K562 (cell line): ENCODE measurements around the gene NAA15. TPM values are rescaled to one million over a fixed set of nuclear protein-coding genes. Genes with fewer than 3 reads are reported as not detected.
A peak's percentile ranks its signal among the peaks of the same experiment; 100 is the strongest.

Experiments
- ATAC-seq: fragments of 200-7000 bp; cut with Tn5 transposase; 3 replicates; pipeline ENCODE4 v1.9.1; 2020; ENCODE audit warnings: moderate library complexity
- BruUV-seq: library from RNA; stranded (reverse); fragments of 400-500 nt; replicated peaks from 2 replicates; lab custom pipeline; 2021; lab: Mats Ljungman, UMichigan
- CTCF ChIA-PET: fragments of 300-600 bp; formaldehyde crosslinking; extraction: SDS; loops from one replicate; lab custom pipeline; 2021; ENCODE audit warnings: low intra/inter-chr PET ratio; lab: Yijun Ruan, JAX
- POLR2A ChIA-PET: fragments of 300-600, 350-650 bp; sonication (Branson Sonifier 250); formaldehyde crosslinking; extraction: SDS; loops from one replicate; lab custom pipeline; 2021; ENCODE audit warnings: antibody characterized with exemption, inconsistent platforms; lab: Yijun Ruan, JAX
- DNase-seq, 4 experiments: peaks; one replicate each; pipeline versions ENCODE4 v3.0.0 to v3.0.0-alpha.2; 2011 to 2018; ENCODE audit warnings: low spot score in 3 of 4, mixed read lengths in 3 of 4; ENCODE audit errors: extremely low read depth in 1 of 4
- FAIRE-seq: peaks from 2 replicates; lab custom pipeline; 2011; peaks lifted over from hg19 to GRCh38; lab: Jason Lieb, UNC
- H2AFZ ChIP-seq: 2 replicates; pipeline ENCODE4 v1.6.0; 2011; ENCODE audit warnings: low read depth, low read length, control low read depth, inconsistent platforms
- H3K27ac ChIP-seq: fragments of 200-600 bp; 3 replicates; pipeline ENCODE4 v1.8.0; 2011; ENCODE audit warnings: low read depth, mild to moderate bottlenecking, control low read depth, inconsistent platforms, low read length, moderate library complexity, mixed read lengths; ENCODE audit errors: extremely low read depth
- H3K27me3 ChIP-seq, 2 experiments: fragments of 300-600 bp in 1 of 2; 2 replicates in 1 of 2; 3 replicates in 1 of 2; pipeline versions ENCODE4 v1.6.0 to v1.8.0; 2011; ENCODE audit warnings: inconsistent platforms in 2 of 2, low read length in 2 of 2, mild to moderate bottlenecking in 1 of 2, mixed read lengths in 1 of 2, moderate library complexity in 1 of 2; ENCODE audit not compliant: control insufficient read depth in 2 of 2, insufficient read depth in 2 of 2
- H3K36me3 ChIP-seq: fragments of 300-600 bp; 3 replicates; pipeline ENCODE4 v1.8.0; 2011; ENCODE audit warnings: mild to moderate bottlenecking, low read length, inconsistent platforms; ENCODE audit not compliant: control insufficient read depth, insufficient read depth
- H3K4me1 ChIP-seq, 2 experiments: fragments of 200-600 bp in 1 of 2; replicated peaks in 1 of 2; 2 replicates in 1 of 2; 3 replicates in 1 of 2; pipeline versions ENCODE4 v1.5.1 to v1.8.0; 2011; ENCODE audit warnings: inconsistent platforms in 2 of 2, low read length in 2 of 2, mild to moderate bottlenecking in 1 of 2, mixed read lengths in 1 of 2, moderate library complexity in 1 of 2; ENCODE audit not compliant: control insufficient read depth in 2 of 2, insufficient read depth in 2 of 2
- H3K4me2 ChIP-seq: 2 replicates; pipeline ENCODE4 v1.6.1; 2011; ENCODE audit warnings: low read length, control low read depth, inconsistent platforms, mixed read lengths; ENCODE audit not compliant: insufficient read depth
- H3K4me3 ChIP-seq: fragments of 200-600 bp; sonication (generic), shearing (Covaris generic); 2 replicates; pipeline ENCODE4 v1.5.1; 2016; ENCODE audit warnings: control low read depth, inconsistent platforms
- H3K79me2 ChIP-seq: fragments of 200-600 bp; 3 replicates; pipeline ENCODE4 v1.8.0; 2011; ENCODE audit warnings: low read length, inconsistent platforms; ENCODE audit not compliant: control insufficient read depth, insufficient read depth
- H3K9ac ChIP-seq, 2 experiments: 2 replicates each; pipeline versions ENCODE4 v1.6.0 to v1.6.1; 2011; ENCODE audit warnings: low read depth in 2 of 2, low read length in 2 of 2, control low read depth in 1 of 2, inconsistent platforms in 1 of 2, mild to moderate bottlenecking in 1 of 2, mixed read lengths in 1 of 2; ENCODE audit not compliant: insufficient read depth in 1 of 2
- H3K9me1 ChIP-seq: one replicate; pipeline ENCODE4 v1.6.0; 2011; ENCODE audit warnings: inconsistent platforms, mild to moderate bottlenecking, low read length, moderate library complexity; ENCODE audit not compliant: control insufficient read depth, insufficient read depth
- H3K9me3 ChIP-seq: replicated peaks from 2 replicates; pipeline ENCODE4 v1.5.1; 2011; ENCODE audit warnings: low read depth, low read length, inconsistent platforms; ENCODE audit not compliant: control insufficient read depth, insufficient read depth
- H4K20me1 ChIP-seq: replicated peaks from 2 replicates; pipeline ENCODE4 v1.6.1; 2011; ENCODE audit warnings: low read length, inconsistent platforms, mixed read lengths; ENCODE audit not compliant: control insufficient read depth, insufficient read depth
- ARNT ChIP-seq, 2 experiments: fragments of 450-650 bp; IDR thresholded peaks; 2 replicates each; pipeline ENCODE4 v1.6.1; 2016; ENCODE audit warnings: mild to moderate bottlenecking in 1 of 2
- C11orf30 ChIP-seq: fragments of 450-650 bp; IDR thresholded peaks from 2 replicates; pipeline ENCODE4 v1.6.1; 2016; ENCODE audit warnings: low read depth, mild to moderate bottlenecking
- CBX3 ChIP-seq, 2 experiments: IDR thresholded peaks; 1 replicate in 1 of 2; 2 replicates in 1 of 2; pipeline ENCODE4 v1.6.1; 2012; ENCODE audit warnings: inconsistent platforms in 2 of 2, low read length in 2 of 2, borderline replicate concordance in 1 of 2, control low read depth in 1 of 2
- DPF2 ChIP-seq: fragments of 450-650 bp; IDR thresholded peaks from 2 replicates; pipeline ENCODE4 v1.6.1; 2016
- EHMT2 ChIP-seq: fragments of 450-650 bp; IDR thresholded peaks from 2 replicates; pipeline ENCODE4 v1.6.1; 2018; ENCODE audit warnings: antibody characterized with exemption
- LCOR ChIP-seq: sonication (generic); formaldehyde crosslinking; IDR thresholded peaks from 2 replicates; pipeline ENCODE4 v1.8.0; 2022; ENCODE audit warnings: mild to moderate bottlenecking, missing genetic modification reagents
- MAFF ChIP-seq: IDR thresholded peaks from 2 replicates; pipeline ENCODE4 v1.6.1; 2012; ENCODE audit warnings: low read length, improper control_type of control experiment
- MAFK ChIP-seq: IDR thresholded peaks from 2 replicates; pipeline ENCODE4 v1.6.1; 2011; ENCODE audit warnings: low read length, improper control_type of control experiment
- MEIS2 ChIP-seq: fragments of 450-650 bp; IDR thresholded peaks from 2 replicates; pipeline ENCODE4 v1.6.1; 2014; ENCODE audit warnings: mild to moderate bottlenecking; ENCODE audit not compliant: partially characterized antibody
- MYC ChIP-seq, 2 experiments: fragments of 250-450 bp in 1 of 2; sonication (Bioruptor Pico) in 1 of 2; IDR thresholded peaks; 2 replicates each; pipeline versions ENCODE4 v1.5.1 to v1.6.1; 2012 to 2021; ENCODE audit warnings: low read depth in 2 of 2, borderline replicate concordance in 1 of 2, improper control_type of control experiment in 1 of 2, low read length in 1 of 2, mild to moderate bottlenecking in 1 of 2, moderate library complexity in 1 of 2
- RCOR1 ChIP-seq, 2 experiments: IDR thresholded peaks; 2 replicates each; pipeline ENCODE4 v1.6.1; 2012; ENCODE audit warnings: low read depth in 2 of 2, low read length in 2 of 2, borderline replicate concordance in 1 of 2, improper control_type of control experiment in 1 of 2
- RFX1 ChIP-seq: fragments of 450-650 bp; IDR thresholded peaks from 2 replicates; pipeline ENCODE4 v1.6.1; 2016; ENCODE audit warnings: mild to moderate bottlenecking, moderate library complexity
- TEAD1 ChIP-seq, 2 experiments: fragments of 450-650 bp in 1 of 2; sonication (generic) in 1 of 2; formaldehyde crosslinking; IDR thresholded peaks; 2 replicates each; pipeline versions ENCODE4 v1.4.0 to v1.8.0; 2020 to 2022; ENCODE audit warnings: mild to moderate bottlenecking in 2 of 2, missing genetic modification reagents in 1 of 2
- TSC22D4 ChIP-seq: fragments of 450-650 bp; IDR thresholded peaks from 2 replicates; pipeline ENCODE4 v1.6.1; 2016; ENCODE audit warnings: missing genetic modification characterization, missing biosample characterization, control low read depth
- YY1 ChIP-seq, 3 experiments: IDR thresholded peaks; 2 replicates each; pipeline ENCODE4 v1.6.1; 2011; ENCODE audit warnings: low read length in 2 of 3, mild to moderate bottlenecking in 2 of 3, moderate library complexity in 2 of 3, borderline replicate concordance in 1 of 3, control low read depth in 1 of 3, low read depth in 1 of 3; ENCODE audit not compliant: insufficient read depth in 3 of 3, insufficient replicate concordance in 2 of 3, control insufficient read depth in 1 of 3, insufficient read length in 1 of 3; ENCODE audit errors: extremely low read depth in 1 of 3
- ZBED1 ChIP-seq: IDR thresholded peaks from 2 replicates; pipeline ENCODE4 v1.6.1; 2014
- ZNF316 ChIP-seq: fragments of 450-650 bp; IDR thresholded peaks from 2 replicates; pipeline ENCODE4 v1.6.1; 2016
- WGBS: fragments of 100-300 bp; shearing (Covaris generic); methylation state at CpG from one replicate; pipeline ENCODE4 v1.1.6; 2016; ENCODE audit warnings: low coverage, mixed read lengths; ENCODE audit not compliant: insufficient coverage; ENCODE audit errors: missing lambda C conversion rate; 5-methylcytosine and 5-hydroxymethylcytosine counted together
- in situ Hi-C: fragments of 300-500 bp; cut with MboI; formaldehyde crosslinking; loops from 4 replicates; pipeline ENCODE4 v1.15.0; 2018; ENCODE audit warnings: inconsistent platforms, mixed read lengths
- intact Hi-C: fragments of 100-400 bp; cut with micrococcal nuclease; formaldehyde crosslinking; loops from 2 replicates; pipeline ENCODE4 v1.14.2; 2022
- polyA plus RNA-seq, 8 experiments: library from polyadenylated mRNA; depleted of rRNA in 4 of 8; stranded (reverse) in 5 of 8; unstranded in 3 of 8; fragments of >200 nt; fragmentation: Nextera tagmentation in 2 of 8; fragmentation: Illumina TruSeq in 1 of 8; extraction: Ambion mirVana in 2 of 8; extraction: Trizol in 1 of 8; gene quantifications; 2 replicates each; pipeline versions ENCODE4 v1.2.1 to v1.2.3, GENCODE V29; 2011 to 2014; ENCODE audit warnings: inconsistent platforms in 1 of 8, missing spikeins in 1 of 8
- total RNA-seq, 7 experiments: library from RNA; depleted of rRNA in 6 of 7; stranded (reverse); fragments of >200 nt in 6 of 7; fragmentation: Illumina TruSeq in 2 of 7; extraction: Trizol in 2 of 7; gene quantifications; 2 replicates each; pipeline versions ENCODE4 v1.2.1 to v1.2.3, GENCODE V29; 2011 to 2021; ENCODE audit warnings: low replicate concordance in 1 of 7
- TF ChIP-seq, protein P1 (sequence below): sonication (generic); formaldehyde crosslinking; IDR thresholded peaks from 2 replicates; pipeline ENCODE4 v1.5.0; 2020; ENCODE audit warnings: missing genetic modification reagents
- TF ChIP-seq, protein P2 (sequence below): fragments of 250-450 bp; sonication (Bioruptor Pico); IDR thresholded peaks from 2 replicates; pipeline ENCODE4 v1.5.0; 2021
- TF ChIP-seq, protein P3 (sequence below): fragments of 250-450 bp; sonication (Bioruptor Pico); IDR thresholded peaks from 2 replicates; pipeline ENCODE4 v1.5.0; 2022; ENCODE audit warnings: mild to moderate bottlenecking

Gene NAA15
- total and polyA plus RNA-seq, 9 of the 15 experiments (the other 6 are each of a cell fraction or from before 2014, with no cell fraction given) = 37.8 to 117 (median 63.2) TPM

DNA sequence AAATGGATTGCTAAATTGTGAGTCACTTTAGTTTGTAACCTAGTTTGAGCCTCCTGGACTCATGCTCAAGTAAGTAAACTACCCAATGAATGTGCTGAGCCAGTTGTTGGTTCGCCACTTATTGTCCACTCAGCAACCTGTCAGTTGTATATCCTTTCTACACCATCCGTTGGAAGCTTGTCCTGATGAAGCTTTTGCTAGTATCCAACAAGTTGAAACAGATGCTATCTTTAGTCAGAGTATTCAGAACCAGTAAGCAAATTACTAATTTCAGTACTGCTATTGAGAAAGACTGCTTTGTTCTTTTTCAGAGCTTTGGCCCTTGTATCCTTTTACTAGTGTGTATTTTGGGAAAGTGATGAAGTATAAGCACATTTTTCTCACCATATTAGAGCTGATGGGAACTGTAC is 4.3 kb upstream of the NAA15 start:
- Histone ChIP-seq H4K20me1 (0 out of 2 replicates have a peak, but pooled peaks cover 3% of the 10 kb centered on the region), H3K9me1 (no peaks in the 10 kb centered on the region), H3K9ac (peak overlapping the region in 1 of 2 experiments; percentile 96; a peak in 2 of 4 replicates), H3K9me3 (no peaks in the 10 kb centered on the region), H2AFZ (peak overlapping the region; percentile 49), H3K79me2 (peaks cover 84% of the 10 kb centered on the region), H3K36me3 (peaks cover 26% of the 10 kb centered on the region), H3K4me3 (no peak overlapping the region), H3K4me1 (peaks cover 12 to 14% of the 10 kb centered on the region in 2 experiments; a peak in 4 of 5 replicates), H3K4me2 (peak overlapping the region; percentile 54; the same call in 1 of the 2 replicates), H3K27ac (peak overlapping the region; percentile 90), H3K27me3 (no peaks in the 10 kb centered on the region)
- FAIRE-seq (peak; percentile 80), DNase-seq (peak in 2 of 4 experiments; percentile 20 to 67), ATAC-seq (0 out of 3 replicates have a peak, but pooled peaks have one; percentile 2)
- intact Hi-C loops = loop anchor here (5.0 kb wide), 3 partner anchors 215 to 280 kb away; partner anchors contain the start of gene NOCT
- no TSS peak for BruUV-seq
- in situ Hi-C loops = no loop called here
- ChIA-PET CTCF (no interaction called here), POLR2A (interaction anchor here (0.7 to 1.3 kb wide), 7 partner anchors 109 to 266 kb away, joined by 3 to 6 read pairs (median 3); partner anchors contain the start of gene ELF2)
- WGBS = 18% methylated on average over 2 of the region's 2 CpGs
- TF ChIP-seq RCOR1 (IDR thresholded peaks at IDR 0.05; ENCODE audit: borderline replicate concordance in 1 of 2, low read depth in 2 of 2, low read length in 2 of 2) (peak in 1 of 2 experiments; percentile 30; a peak in 1 of 4 replicates), MAFF (peak; percentile 84), LCOR (no peak), C11orf30 (peak; percentile 97), ZNF316 (peak; percentile 98), TEAD1 (CRISPR knock-in tag; IDR thresholded peaks at IDR 0.05) (no peak), ZBED1 (no peak), CBX3 (IDR thresholded peaks at IDR 0.05; ENCODE audit: borderline replicate concordance in 1 of 2, low read length in 2 of 2) (peak in 1 of 2 experiments; percentile 35; a peak in 1 of 3 replicates), TSC22D4 (tag) (no peak), EHMT2 (0 out of 2 replicates have a peak, but pooled peaks have one; percentile 55), ARNT (IDR thresholded peaks at IDR 0.05) (peak in 1 of 2 experiments; percentile 31; a peak in 1 of 4 replicates), MAFK (peak; percentile 92), MEIS2 (peak; percentile 68), YY1 (IDR thresholded peaks at IDR 0.05; ENCODE audit: borderline replicate concordance in 1 of 3, control insufficient read depth in 1 of 3, extremely low read depth in 1 of 3, insufficient read depth in 3 of 3, insufficient read length in 1 of 3, insufficient replicate concordance in 2 of 3, low read depth in 1 of 3, low read length in 2 of 3) (no peak), DPF2 (0 out of 2 replicates have a peak, but pooled peaks have one; percentile 27), MYC (IDR thresholded peaks at IDR 0.05; ENCODE audit: low read depth, low read length) (0 out of 2 replicates have a peak, but pooled peaks have one; percentile 38), MYC (CRISPR knock-in tag; IDR thresholded peaks at IDR 0.05; ENCODE audit: borderline replicate concordance, low read depth) (no peak), RFX1 (no peak)
- TF ChIP-seq, protein P1, sequence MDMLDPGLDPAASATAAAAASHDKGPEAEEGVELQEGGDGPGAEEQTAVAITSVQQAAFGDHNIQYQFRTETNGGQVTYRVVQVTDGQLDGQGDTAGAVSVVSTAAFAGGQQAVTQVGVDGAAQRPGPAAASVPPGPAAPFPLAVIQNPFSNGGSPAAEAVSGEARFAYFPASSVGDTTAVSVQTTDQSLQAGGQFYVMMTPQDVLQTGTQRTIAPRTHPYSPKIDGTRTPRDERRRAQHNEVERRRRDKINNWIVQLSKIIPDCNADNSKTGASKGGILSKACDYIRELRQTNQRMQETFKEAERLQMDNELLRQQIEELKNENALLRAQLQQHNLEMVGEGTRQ (CRISPR knock-in tag) = no peak
- TF ChIP-seq, protein P2, sequence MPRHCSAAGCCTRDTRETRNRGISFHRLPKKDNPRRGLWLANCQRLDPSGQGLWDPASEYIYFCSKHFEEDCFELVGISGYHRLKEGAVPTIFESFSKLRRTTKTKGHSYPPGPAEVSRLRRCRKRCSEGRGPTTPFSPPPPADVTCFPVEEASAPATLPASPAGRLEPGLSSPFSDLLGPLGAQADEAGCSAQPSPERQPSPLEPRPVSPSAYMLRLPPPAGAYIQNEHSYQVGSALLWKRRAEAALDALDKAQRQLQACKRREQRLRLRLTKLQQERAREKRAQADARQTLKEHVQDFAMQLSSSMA (CRISPR knock-in tag) = no peak
- TF ChIP-seq, protein P3, sequence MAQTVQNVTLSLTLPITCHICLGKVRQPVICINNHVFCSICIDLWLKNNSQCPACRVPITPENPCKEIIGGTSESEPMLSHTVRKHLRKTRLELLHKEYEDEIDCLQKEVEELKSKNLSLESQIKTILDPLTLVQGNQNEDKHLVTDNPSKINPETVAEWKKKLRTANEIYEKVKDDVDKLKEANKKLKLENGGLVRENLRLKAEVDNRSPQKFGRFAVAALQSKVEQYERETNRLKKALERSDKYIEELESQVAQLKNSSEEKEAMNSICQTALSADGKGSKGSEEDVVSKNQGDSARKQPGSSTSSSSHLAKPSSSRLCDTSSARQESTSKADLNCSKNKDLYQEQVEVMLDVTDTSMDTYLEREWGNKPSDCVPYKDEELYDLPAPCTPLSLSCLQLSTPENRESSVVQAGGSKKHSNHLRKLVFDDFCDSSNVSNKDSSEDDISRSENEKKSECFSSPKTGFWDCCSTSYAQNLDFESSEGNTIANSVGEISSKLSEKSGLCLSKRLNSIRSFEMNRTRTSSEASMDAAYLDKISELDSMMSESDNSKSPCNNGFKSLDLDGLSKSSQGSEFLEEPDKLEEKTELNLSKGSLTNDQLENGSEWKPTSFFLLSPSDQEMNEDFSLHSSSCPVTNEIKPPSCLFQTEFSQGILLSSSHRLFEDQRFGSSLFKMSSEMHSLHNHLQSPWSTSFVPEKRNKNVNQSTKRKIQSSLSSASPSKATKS (CRISPR knock-in tag) = no peak
